H9 (cell line): ENCODE results near the gene DYRK3. TPM values are rescaled to one million over a fixed set of nuclear protein-coding genes. Genes with fewer than 3 reads are reported as not detected.

Experiments used
- DNase-seq: peaks from one replicate; pipeline ENCODE4 v3.0.0-alpha.2; 2017
- H2AFZ ChIP-seq: one replicate; pipeline ENCODE4 v1.6.1; 2013; ENCODE audit warnings: mild to moderate bottlenecking, low read length, control low read depth, moderate library complexity
- H2AK5ac ChIP-seq: 2 replicates; pipeline ENCODE4 v1.6.1; 2013; ENCODE audit warnings: low read length, control low read depth, mixed read lengths; ENCODE audit not compliant: insufficient read length
- H2BK120ac ChIP-seq: one replicate; pipeline ENCODE4 v1.6.1; 2013; ENCODE audit warnings: low read depth, mild to moderate bottlenecking, low read length, control low read depth, inconsistent platforms; ENCODE audit not compliant: poor library complexity, severe bottlenecking
- H2BK12ac ChIP-seq: 2 replicates; pipeline ENCODE4 v1.6.1; 2013; ENCODE audit warnings: low read length, control low read depth, mixed read lengths, low read depth; ENCODE audit not compliant: insufficient read length
- H2BK15ac ChIP-seq: 2 replicates; pipeline ENCODE4 v1.6.1; 2013; ENCODE audit warnings: low read depth, low read length, control low read depth
- H2BK20ac ChIP-seq: one replicate; pipeline ENCODE4 v1.6.1; 2013; ENCODE audit warnings: low read depth, mild to moderate bottlenecking, low read length, control low read depth, inconsistent platforms; ENCODE audit not compliant: poor library complexity, severe bottlenecking
- H2BK5ac ChIP-seq: 2 replicates; pipeline ENCODE4 v1.6.1; 2013; ENCODE audit warnings: low read length, control low read depth, mixed read lengths; ENCODE audit not compliant: insufficient read length
- H3K14ac ChIP-seq: 2 replicates; pipeline ENCODE4 v1.6.1; 2013; ENCODE audit warnings: low read length, control low read depth; ENCODE audit not compliant: insufficient read depth
- H3K18ac ChIP-seq: 2 replicates; pipeline ENCODE4 v1.6.1; 2013; ENCODE audit warnings: low read depth, mild to moderate bottlenecking, mixed read lengths, low read length, control low read depth; ENCODE audit not compliant: insufficient read length
- H3K23ac ChIP-seq: 2 replicates; pipeline ENCODE4 v1.6.1; 2013; ENCODE audit warnings: low read length, control low read depth, mixed read lengths, low read depth; ENCODE audit not compliant: insufficient read length
- H3K23me2 ChIP-seq: 2 replicates; pipeline ENCODE4 v1.6.1; 2013; ENCODE audit warnings: low read depth, mild to moderate bottlenecking, mixed read lengths, low read length, control low read depth; ENCODE audit not compliant: insufficient read length, poor library complexity, severe bottlenecking
- H3K27ac ChIP-seq: 2 replicates; pipeline ENCODE4 v1.5.1; 2013; ENCODE audit warnings: low read length, control low read depth, mixed read lengths, low read depth; ENCODE audit not compliant: insufficient read length
- H3K27me3 ChIP-seq: 2 replicates; pipeline ENCODE4 v1.6.1; 2013; ENCODE audit warnings: low read length, control low read depth, inconsistent platforms; ENCODE audit not compliant: insufficient read depth
- H3K4ac ChIP-seq: 2 replicates; pipeline ENCODE4 v1.6.1; 2013; ENCODE audit warnings: low read depth, mild to moderate bottlenecking, control low read depth, inconsistent platforms, low read length, moderate library complexity
- H3K4me1 ChIP-seq: 2 replicates; pipeline ENCODE4 v1.6.1; 2013; ENCODE audit warnings: low read length, control low read depth, inconsistent platforms; ENCODE audit not compliant: insufficient read depth
- H3K4me2 ChIP-seq: 2 replicates; pipeline ENCODE4 v1.6.1; 2013; ENCODE audit warnings: low read length, control low read depth, mixed read lengths; ENCODE audit not compliant: insufficient read length, insufficient read depth
- H3K56ac ChIP-seq: 2 replicates; pipeline ENCODE4 v1.6.1; 2013; ENCODE audit warnings: low read depth, mild to moderate bottlenecking, mixed read lengths, low read length, control low read depth; ENCODE audit not compliant: insufficient read length
- H3K79me1 ChIP-seq: 2 replicates; pipeline ENCODE4 v1.6.1; 2013; ENCODE audit warnings: low read depth, mild to moderate bottlenecking, moderate library complexity, low read length, control low read depth, inconsistent platforms; ENCODE audit not compliant: insufficient read depth, poor library complexity, severe bottlenecking
- H3K79me2 ChIP-seq: 2 replicates; pipeline ENCODE4 v1.6.1; 2013; ENCODE audit warnings: low read length, control low read depth, inconsistent platforms; ENCODE audit not compliant: insufficient read depth
- H3K9ac ChIP-seq: 2 replicates; pipeline ENCODE4 v1.6.1; 2013; ENCODE audit warnings: low read length, control low read depth, mixed read lengths; ENCODE audit not compliant: insufficient read length; ENCODE audit errors: extremely low read depth
- H3K9me3 ChIP-seq: one replicate; pipeline ENCODE4 v1.6.1; 2013; ENCODE audit warnings: low read depth, low read length, inconsistent platforms; ENCODE audit not compliant: control insufficient read depth
- H3T11ph ChIP-seq: one replicate; pipeline ENCODE4 v1.6.1; 2013; ENCODE audit warnings: mild to moderate bottlenecking, low read length, control low read depth, inconsistent platforms
- H4K20me1 ChIP-seq: one replicate; pipeline ENCODE4 v1.6.1; 2013; ENCODE audit not compliant: control insufficient read depth, insufficient read length, insufficient read depth
- H4K5ac ChIP-seq: 2 replicates; pipeline ENCODE4 v1.6.1; 2013; ENCODE audit warnings: low read depth, mild to moderate bottlenecking, mixed read lengths, low read length, control low read depth; ENCODE audit not compliant: insufficient read length
- H4K8ac ChIP-seq: replicated peaks from 2 replicates; pipeline ENCODE4 v1.6.1; 2013; ENCODE audit warnings: low read length, control low read depth, mixed read lengths, low read depth; ENCODE audit not compliant: insufficient read length
- H4K91ac ChIP-seq: 2 replicates; pipeline ENCODE4 v1.6.1; 2013; ENCODE audit warnings: low read depth, mild to moderate bottlenecking, moderate library complexity, mixed read lengths, low read length, control low read depth; ENCODE audit not compliant: insufficient read length
- H3K27ac Mint-ChIP-seq, 3 experiments: 2 replicates in 2 of 3; 3 replicates in 1 of 3; pipeline ENCODE4 v1.8.0; 2020 to 2021; ENCODE audit warnings: mixed read lengths in 3 of 3, mild to moderate bottlenecking in 1 of 3, moderate library complexity in 1 of 3
- H3K27me3 Mint-ChIP-seq: 2 replicates; pipeline ENCODE4 v1.8.0; 2021; ENCODE audit warnings: low read depth, mild to moderate bottlenecking, moderate library complexity, mixed read lengths
- H3K36me3 Mint-ChIP-seq, 3 experiments: 2 replicates in 2 of 3; 3 replicates in 1 of 3; pipeline ENCODE4 v1.8.0; 2020 to 2021; ENCODE audit warnings: low read depth in 3 of 3, mixed read lengths in 3 of 3; ENCODE audit not compliant: insufficient read depth in 1 of 3
- H3K4me1 Mint-ChIP-seq, 2 experiments: 2 replicates each; pipeline ENCODE4 v1.8.0; 2020; ENCODE audit warnings: mixed read lengths in 2 of 2
- H3K4me3 Mint-ChIP-seq, 2 experiments: 2 replicates in 1 of 2; 3 replicates in 1 of 2; pipeline ENCODE4 v1.8.0; 2020 to 2021; ENCODE audit warnings: mild to moderate bottlenecking in 2 of 2, mixed read lengths in 2 of 2, moderate library complexity in 1 of 2
- H3K9me3 Mint-ChIP-seq, 2 experiments: 2 replicates in 1 of 2; 3 replicates in 1 of 2; pipeline ENCODE4 v1.8.0; 2020; ENCODE audit warnings: mild to moderate bottlenecking in 2 of 2, mixed read lengths in 2 of 2, moderate library complexity in 1 of 2
- WGBS: extraction: QIAGEN DNeasy Blood & Tissue Kit; methylation state at CpG from one replicate; pipeline ENCODE4 v1.1.7; 2013; ENCODE audit warnings: missing lambda C conversion rate, low lambda C conversion rate, mixed read lengths; ENCODE audit not compliant: insufficient read length; ENCODE audit errors: extremely low coverage; 5-methylcytosine and 5-hydroxymethylcytosine counted together
- total RNA-seq: library from RNA; stranded (reverse); gene quantifications from 2 replicates; pipeline ENCODE4 v1.2.1, GENCODE V29; 2021
- TF ChIP-seq, protein P1 (sequence below): fragments of 200-600 bp; sonication (generic); conservative IDR thresholded peaks from 3 replicates; pipeline ENCODE4 v1.8.0; 2021; ENCODE audit warnings: antibody characterized with exemption, mild to moderate bottlenecking

The DYRK3 gene
- total RNA-seq, 1 experiment from 2014 or later: 4.7 TPM

DNA sequence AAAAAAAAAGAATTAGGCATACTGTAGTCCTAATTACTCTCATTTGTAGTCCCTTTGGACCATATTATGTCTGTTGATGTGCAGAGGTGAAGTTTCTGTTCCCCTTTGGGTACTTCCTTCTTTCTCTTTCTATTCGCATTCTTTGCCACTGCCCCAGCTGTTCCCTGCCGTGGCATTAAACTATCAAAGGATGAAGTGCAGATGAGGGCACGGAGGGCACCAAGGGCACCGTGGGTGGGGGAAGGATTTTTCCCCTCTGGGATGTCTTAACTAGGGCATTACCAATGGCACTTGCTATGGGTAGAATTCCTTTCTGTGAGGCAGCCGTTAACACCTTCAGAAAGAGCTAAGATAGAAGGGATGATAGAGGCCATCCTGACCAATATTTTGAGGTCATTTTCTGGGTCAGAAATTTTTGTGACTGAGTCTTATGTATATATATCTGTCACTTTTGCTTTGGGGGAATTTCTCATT, 44.4 kb downstream of the DYRK3 start:
- H3K36me3 Mint-ChIP-seq: no peaks in the 10 kb centered on the region
- TF ChIP-seq, protein P1, sequence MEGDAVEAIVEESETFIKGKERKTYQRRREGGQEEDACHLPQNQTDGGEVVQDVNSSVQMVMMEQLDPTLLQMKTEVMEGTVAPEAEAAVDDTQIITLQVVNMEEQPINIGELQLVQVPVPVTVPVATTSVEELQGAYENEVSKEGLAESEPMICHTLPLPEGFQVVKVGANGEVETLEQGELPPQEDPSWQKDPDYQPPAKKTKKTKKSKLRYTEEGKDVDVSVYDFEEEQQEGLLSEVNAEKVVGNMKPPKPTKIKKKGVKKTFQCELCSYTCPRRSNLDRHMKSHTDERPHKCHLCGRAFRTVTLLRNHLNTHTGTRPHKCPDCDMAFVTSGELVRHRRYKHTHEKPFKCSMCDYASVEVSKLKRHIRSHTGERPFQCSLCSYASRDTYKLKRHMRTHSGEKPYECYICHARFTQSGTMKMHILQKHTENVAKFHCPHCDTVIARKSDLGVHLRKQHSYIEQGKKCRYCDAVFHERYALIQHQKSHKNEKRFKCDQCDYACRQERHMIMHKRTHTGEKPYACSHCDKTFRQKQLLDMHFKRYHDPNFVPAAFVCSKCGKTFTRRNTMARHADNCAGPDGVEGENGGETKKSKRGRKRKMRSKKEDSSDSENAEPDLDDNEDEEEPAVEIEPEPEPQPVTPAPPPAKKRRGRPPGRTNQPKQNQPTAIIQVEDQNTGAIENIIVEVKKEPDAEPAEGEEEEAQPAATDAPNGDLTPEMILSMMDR: no peak

More for the DNA sequence above, 44.4 kb downstream of the DYRK3 start:
- H3K23ac ChIP-seq: no peak overlapping the region
- no peak overlapping the region for H2BK15ac ChIP-seq
- Mint-ChIP-seq H3K27me3 (peaks cover 64% of the 10 kb centered on the region), H3K9me3 (no peaks in the 10 kb centered on the region), H3K4me3 (no peak overlapping the region; a peak in 1 of 5 replicates), H3K4me1 (peaks cover 11 to 14% of the 10 kb centered on the region in 2 experiments), H3K27ac (no peak overlapping the region)
- no peak overlapping the region for H3K56ac ChIP-seq
- no peak overlapping the region for H3K14ac ChIP-seq
- H3K4me1 ChIP-seq: no peaks in the 10 kb centered on the region
- no peak overlapping the region for H2BK5ac ChIP-seq
- H4K91ac ChIP-seq: no peak overlapping the region
- no peak overlapping the region for H3K4me2 ChIP-seq
- H2BK120ac ChIP-seq: no peak overlapping the region
- H4K5ac ChIP-seq: no peak overlapping the region
- no peaks in the 10 kb centered on the region for H4K20me1 ChIP-seq
- no peak overlapping the region for H2BK20ac ChIP-seq
- DNase-seq: no peak
- WGBS: no CpG with 5 or more reads among the region's 5 CpGs
- H3K9me3 ChIP-seq: no peaks in the 10 kb centered on the region
- H3K27me3 ChIP-seq: peaks cover 14% of the 10 kb centered on the region
- H2AFZ ChIP-seq: no peak overlapping the region
- no peak overlapping the region for H4K8ac ChIP-seq
- no peak overlapping the region for H3K9ac ChIP-seq
- H3K23me2 ChIP-seq: peaks cover 3% of the 10 kb centered on the region
- no peaks in the 10 kb centered on the region for H3K79me1 ChIP-seq
- H3K27ac ChIP-seq: no peak overlapping the region
- no peak overlapping the region for H3K4ac ChIP-seq
- H3K79me2 ChIP-seq: no peaks in the 10 kb centered on the region
- no peak overlapping the region for H2BK12ac ChIP-seq
- H3T11ph ChIP-seq: no peak overlapping the region
- H2AK5ac ChIP-seq: no peak overlapping the region
- H3K18ac ChIP-seq: no peak overlapping the region
